ENCODE results near the gene ELANE.

ELANE gene

DNA sequence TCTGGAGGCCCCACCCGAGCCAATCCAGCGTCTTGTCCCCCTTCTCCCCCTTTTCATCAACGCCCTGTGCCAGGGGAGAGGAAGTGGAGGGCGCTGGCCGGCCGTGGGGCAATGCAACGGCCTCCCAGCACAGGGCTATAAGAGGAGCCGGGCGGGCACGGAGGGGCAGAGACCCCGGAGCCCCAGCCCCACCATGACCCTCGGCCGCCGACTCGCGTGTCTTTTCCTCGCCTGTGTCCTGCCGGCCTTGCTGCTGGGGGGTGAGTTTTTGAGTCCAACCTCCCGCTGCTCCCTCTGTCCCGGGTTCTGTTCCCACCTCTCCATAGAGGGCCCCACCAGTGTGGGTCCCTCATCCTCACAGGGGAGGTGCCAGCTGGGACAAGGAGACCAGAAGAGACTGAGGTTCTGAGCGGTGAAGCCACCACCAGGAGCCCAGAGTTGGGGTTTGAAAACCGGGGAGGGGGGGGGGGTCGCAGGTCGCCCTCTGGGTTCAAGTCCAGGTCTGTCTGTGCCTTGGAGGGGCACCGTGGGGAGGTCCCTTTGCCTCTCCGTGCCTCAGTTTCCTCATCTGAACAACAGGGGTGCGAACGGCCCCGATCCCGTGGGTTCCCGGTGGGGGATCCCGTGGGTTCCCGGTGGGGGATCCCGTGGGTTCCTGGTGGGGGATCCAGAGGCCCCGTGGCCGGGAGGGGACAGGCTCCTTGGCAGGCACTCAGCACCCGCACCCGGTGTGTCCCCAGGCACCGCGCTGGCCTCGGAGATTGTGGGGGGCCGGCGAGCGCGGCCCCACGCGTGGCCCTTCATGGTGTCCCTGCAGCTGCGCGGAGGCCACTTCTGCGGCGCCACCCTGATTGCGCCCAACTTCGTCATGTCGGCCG lies at the start of gene ELANE:
Gene ELANE, plus strand, starts transcription at position 168 of the 878 bp plus-strand sequence. Its CDS starts 26 bp downstream, at position 194.
- DNase-seq (ENCODE audit: low read depth, low spot score) = no peak

DNA sequence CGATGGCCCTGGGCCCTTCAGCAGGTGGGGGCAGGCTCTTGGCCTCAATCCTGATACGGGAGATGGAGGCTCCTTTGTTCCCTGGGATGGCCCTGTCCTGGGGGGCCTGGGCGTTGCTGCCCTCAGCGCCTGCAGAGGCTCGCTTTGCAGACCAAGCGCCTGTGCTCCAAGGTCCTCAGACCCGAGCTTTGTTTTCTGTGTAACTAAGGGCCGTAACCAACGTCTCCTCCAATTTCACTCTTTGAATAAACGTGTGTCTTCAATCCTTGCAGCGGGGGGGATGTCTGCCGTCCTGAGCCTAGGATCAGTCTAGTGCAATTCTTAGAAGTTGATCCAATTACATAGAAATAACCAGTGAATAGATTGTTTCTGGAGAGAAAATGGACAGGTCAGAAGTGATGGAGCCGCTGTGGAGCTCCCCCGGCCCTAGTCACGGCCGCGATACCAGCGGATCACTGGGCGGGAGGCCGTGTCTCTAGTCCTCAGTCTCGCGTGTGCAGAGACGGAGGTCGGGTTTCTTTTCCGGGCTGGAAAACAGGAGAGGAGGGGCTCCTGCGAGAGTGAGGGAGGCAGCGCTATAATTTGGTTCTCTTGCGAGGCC lies 49.5 kb upstream of the ELANE start:
- DNase-seq (ENCODE audit: low read depth, low spot score) = no peak

DNA sequence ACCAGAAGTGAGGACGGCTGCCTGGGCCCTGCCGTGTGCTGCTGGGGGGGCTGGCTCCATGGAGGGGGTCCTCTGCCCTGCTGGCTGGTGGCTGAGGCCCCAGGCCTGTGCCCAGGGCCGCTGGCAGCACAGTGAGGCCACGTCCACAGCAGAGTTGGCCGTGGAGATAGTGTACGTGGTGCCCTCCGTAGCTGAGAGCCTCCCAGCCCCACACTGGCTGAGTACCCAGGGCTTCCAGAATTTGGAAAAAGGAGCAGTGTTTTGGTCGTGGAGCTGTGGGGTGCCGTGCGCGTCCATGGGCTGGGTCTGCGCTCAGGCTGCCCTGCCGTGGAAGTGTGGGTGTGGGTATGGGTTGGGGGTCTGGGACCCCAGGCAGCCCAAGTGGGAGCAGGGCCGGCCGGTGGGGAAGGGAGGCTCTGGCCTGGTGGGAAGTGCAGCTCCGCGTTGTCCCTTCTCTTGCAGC lies 49.0 kb upstream of the ELANE start:
- DNase-seq (ENCODE audit: low read depth, low spot score) = no peak

DNA sequence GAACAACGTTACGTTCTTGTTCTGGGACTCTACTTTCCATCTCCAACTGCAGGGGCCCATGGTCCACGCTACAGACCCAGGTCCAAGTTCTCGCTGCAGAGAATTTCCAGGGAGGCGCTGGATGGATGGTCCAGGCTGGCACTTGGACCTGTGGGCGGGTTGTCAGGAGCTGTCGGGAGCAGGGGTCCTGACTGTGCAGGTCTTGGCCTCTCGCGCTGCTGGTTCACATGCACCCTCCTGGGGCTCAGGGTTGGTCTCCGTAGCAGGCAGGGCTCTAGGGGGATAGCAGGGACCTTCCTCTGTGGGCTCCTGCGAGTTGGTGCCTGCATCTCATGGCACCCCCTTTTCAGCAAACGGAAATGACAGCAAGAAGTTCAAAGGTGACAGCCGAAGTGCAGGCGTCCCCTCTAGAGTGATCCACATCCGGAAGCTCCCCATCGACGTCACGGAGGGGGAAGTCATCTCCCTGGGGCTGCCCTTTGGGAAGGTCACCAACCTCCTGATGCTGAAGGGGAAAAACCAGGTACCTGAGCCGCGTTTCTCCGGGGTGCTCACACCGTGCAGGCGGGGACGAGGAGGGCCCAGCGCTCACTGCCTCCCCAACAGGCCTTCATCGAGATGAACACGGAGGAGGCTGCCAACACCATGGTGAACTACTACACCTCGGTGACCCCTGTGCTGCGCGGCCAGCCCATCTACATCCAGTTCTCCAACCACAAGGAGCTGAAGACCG lies 48.3 kb upstream of the ELANE start:
- no peak for DNase-seq (ENCODE audit: low read depth, low spot score)

DNA sequence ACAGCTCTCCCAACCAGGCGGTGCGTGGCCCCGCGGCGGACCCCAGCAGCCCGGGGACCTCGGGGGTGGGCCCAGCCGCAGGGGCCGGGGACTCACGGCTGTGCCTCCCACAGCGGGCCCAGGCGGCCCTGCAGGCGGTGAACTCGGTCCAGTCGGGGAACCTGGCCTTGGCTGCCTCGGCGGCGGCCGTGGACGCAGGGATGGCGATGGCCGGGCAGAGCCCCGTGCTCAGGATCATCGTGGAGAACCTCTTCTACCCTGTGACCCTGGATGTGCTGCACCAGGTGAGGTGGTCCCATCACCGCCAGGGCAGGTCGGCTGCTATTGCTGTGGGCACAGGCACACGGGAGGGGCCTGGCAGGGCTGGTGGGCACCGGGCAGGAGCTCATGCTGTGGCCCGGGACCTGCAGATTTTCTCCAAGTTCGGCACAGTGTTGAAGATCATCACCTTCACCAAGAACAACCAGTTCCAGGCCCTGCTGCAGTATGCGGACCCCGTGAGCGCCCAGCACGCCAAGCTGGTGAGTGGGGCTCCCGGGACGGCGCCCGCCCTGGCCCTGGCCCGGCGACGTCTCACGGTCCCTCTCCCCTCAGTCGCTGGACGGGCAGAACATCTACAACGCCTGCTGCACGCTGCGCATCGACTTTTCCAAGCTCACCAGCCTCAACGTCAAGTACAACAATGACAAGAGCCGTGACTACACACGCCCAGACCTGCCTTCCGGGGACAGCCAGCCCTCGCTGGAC lies 47.5 kb upstream of the ELANE start:
- DNase-seq (ENCODE audit: low read depth, low spot score) = no peak

DNA sequence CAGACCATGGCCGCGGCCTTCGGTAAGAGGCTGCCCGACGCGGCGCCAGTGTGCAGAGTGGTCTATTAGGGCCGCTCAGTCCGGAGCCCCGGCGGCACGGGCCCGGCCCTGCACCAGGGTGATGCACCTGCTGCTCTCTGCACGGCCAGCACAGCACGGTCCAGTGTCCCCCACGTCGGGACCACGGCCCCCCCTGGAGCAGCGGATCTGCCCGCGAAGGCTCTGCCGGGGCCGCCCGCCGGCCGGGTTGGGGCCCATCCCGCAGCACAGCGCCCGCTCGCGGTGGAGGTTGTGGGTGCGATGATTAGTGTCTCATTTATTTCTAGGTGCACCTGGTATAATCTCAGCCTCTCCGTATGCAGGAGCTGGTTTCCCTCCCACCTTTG lies 46.9 kb upstream of the ELANE start:
- DNase-seq (ENCODE audit: low read depth, low spot score) = no peak

DNA sequence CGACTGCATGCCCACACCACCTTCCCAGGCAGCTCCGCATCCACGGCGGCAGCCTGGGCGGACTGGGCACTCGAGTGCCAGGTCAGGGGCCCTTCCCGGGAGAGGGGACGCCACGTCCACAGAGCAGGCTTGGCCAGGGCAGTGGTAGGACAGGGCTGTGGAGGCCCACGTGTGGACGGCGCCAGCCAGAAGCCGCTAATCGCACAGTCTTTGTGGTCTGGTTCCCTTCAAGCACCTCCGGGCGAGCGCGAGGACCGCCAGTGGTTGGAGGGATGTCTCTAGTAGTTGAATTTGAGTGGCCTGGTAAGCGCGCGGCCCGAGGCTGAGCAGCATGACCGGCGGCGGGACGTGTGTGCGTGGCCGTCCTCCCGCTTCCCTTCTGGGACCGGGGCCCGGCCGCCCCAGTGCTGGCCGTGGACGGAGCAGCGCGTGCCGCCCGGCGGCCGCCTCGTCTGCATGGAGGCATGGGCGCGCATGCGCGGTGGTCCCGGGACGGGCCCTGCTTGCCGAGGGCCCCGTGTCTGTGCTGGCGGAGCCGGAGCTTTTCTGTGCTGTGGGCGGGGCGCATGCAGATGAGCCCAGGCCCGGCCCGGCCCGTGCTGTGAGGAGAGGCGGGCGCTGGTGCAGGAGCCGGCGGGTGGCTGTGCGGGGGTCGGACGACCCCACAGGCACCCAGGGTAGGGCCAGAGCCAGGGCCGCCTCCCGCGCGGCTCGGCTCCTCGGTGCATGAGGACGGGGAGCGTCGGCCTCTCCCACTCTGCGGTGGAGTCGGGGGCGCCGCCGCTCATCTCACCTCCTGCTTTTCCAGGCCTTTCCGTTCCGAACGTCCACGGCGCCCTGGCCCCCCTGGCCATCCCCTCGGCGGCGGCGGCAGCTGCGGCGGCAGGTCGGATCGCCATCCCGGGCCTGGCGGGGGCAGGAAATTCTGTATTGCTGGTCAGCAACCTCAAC lies 46.2 kb upstream of the ELANE start:
- no peak for DNase-seq (ENCODE audit: low read depth, low spot score)

DNA sequence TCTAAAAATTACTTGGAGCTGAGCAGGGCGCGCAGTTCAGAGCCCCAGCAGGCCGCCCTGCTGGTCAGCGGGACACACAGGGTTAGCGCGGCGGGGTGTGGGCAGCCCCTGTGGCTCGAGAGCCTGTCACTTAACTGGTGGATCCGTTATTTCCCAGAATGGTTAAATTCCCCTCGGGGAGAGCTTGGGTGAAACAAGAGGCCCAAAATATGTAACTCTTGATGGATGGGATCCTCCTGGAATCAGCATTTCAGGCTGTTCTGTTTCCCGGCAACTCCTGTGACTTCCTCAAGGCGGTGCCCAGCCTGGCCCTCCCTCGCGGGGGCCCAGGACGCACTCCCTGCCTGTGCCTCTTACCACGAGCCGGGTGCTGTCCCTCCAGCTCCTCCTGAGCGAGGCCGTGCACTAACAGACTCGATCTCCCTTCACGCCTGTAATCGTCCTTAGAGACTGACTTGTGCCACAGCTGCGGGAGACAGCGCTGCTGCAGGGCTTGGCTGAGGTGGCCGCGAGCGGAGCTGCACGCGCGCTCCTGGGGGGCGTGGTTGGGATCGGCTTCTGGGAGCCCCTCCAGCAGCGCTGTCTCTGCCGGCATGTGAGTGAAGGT lies 45.2 kb upstream of the ELANE start:
- no peak for DNase-seq (ENCODE audit: low read depth, low spot score)

DNA sequence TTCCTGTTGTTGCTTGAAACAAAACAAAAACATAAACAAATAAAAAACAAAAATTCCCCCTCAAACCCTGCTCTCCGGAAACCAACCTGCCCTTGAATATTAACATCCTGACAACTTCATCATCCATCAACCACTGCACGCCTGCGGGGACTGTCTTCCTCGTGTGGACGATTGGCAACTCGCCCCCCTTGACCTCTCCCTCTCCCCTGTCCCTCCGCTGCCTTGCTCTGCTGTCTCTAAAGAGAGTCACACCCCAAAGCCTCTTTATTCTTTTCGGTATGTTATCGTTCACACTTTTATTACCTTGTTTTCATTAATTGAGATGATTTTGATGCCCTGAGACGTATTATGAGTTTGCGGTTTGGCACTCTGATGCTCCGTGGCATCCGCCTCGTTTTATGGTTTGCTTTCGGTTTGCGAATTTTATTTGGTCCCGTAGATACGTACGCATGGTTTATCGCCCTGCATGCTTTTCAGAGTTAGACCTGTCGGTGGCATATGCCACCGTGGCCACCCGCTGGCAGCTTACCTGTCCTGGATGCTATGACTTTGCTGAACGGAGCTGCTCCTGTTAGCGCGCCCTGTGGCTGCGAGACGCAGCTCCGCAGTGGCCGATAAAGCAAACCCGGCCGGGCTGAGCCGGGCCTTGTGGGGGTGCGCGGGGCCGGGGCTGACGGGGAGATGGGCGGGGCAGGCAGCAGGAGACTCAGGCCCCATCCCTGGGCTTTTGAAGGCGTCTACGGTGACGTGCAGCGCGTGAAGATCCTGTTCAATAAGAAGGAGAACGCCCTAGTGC lies 44.3 kb upstream of the ELANE start:
- no peak for DNase-seq (ENCODE audit: low read depth, low spot score)

DNA sequence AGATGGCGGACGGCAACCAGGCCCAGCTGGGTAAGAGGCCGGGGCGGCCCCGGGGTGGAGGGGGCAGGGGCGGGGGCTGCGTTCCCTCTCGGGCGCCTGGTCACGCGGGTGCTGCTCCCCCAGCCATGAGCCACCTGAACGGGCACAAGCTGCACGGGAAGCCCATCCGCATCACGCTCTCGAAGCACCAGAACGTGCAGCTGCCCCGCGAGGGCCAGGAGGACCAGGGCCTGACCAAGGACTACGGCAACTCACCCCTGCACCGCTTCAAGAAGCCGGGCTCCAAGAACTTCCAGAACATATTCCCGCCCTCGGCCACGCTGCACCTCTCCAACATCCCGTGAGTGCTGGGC lies 43.7 kb upstream of the ELANE start:
- DNase-seq (ENCODE audit: low read depth, low spot score) = no peak

DNA sequence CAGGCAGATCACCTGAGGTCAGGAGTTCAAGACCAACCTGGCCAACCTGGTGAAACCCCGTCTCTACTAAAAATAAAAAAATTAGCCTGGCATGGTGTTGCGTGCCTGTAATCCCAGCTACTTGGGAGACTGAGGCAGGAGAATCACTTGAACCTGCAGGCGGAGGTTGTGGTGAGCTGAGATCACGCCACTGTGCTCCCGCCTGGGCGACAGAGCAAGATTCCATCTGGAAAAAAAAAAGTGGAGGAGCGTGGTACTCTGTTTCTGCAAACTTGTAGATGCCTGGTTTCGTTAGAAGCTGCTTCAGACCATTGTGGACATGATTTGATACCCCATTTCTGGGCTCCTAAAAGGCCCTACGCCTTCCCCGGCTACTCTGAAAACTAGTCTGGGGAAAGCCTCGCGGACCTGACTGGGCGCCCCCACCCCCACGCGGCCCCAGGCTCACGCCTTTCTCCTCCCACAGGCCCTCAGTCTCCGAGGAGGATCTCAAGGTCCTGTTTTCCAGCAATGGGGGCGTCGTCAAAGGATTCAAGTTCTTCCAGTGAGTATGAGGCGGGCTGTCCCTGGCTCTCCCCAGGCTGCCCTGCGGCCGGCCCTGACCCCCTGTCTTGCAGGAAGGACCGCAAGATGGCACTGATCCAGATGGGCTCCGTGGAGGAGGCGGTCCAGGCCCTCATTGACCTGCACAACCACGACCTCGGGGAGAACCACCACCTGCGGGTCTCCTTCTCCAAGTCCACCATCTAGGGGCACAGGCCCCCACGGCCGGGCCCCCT lies 41.8 kb upstream of the ELANE start:
- DNase-seq (ENCODE audit: low read depth, low spot score) = no peak

DNA sequence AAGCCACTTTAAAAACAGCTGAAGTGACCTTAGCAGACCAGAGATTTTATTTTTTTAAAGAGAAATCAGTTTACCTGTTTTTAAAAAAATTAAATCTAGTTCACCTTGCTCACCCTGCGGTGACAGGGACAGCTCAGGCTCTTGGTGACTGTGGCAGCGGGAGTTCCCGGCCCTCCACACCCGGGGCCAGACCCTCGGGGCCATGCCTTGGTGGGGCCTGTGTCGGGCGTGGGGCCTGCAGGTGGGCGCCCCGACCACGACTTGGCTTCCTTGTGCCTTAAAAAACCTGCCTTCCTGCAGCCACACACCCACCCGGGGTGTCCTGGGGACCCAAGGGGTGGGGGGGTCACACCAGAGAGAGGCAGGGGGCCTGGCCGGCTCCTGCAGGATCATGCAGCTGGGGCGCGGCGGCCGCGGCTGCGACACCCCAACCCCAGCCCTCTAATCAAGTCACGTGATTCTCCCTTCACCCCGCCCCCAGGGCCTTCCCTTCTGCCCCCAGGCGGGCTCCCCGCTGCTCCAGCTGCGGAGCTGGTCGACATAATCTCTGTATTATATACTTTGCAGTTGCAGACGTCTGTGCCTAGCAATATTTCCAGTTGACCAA lies 41.1 kb upstream of the ELANE start:
- DNase-seq (ENCODE audit: low read depth, low spot score) = no peak

DNA sequence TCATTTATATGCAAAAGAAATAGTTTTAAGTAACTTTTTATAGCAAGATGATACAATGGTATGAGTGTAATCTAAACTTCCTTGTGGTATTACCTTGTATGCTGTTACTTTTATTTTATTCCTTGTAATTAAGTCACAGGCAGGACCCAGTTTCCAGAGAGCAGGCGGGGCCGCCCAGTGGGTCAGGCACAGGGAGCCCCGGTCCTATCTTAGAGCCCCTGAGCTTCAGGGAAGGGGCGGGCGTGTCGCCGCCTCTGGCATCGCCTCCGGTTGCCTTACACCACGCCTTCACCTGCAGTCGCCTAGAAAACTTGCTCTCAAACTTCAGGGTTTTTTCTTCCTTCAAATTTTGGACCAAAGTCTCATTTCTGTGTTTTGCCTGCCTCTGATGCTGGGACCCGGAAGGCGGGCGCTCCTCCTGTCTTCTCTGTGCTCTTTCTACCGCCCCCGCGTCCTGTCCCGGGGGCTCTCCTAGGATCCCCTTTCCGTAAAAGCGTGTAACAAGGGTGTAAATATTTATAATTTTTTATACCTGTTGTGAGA lies 40.5 kb upstream of the ELANE start:
- no peak for DNase-seq (ENCODE audit: low read depth, low spot score)

DNA sequence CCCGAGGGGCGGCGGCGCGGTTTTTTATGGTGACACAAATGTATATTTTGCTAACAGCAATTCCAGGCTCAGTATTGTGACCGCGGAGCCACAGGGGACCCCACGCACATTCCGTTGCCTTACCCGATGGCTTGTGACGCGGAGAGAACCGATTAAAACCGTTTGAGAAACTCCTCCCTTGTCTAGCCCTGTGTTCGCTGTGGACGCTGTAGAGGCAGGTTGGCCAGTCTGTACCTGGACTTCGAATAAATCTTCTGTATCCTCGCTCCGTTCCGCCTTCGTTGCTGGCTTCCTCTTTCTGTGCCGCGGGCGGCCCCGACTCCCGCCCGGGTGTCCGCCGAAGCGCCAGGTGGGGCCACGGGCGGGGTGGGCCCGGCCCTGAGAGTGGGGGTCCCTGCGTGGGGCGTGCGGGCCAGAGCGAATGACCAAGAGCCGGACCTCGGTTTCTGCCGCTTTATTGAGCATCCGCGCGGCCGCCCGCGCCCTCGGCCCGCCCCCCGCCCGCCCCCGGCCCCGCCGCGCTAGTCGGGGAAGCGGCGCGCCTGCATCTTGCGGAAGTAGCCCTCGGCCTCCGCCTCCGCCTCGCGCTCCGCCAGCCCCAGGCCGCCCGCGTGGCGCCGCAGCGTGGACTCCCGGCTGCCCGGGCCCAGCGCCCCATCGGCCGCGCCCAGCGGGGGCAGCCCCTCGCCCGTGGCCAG lies 39.9 kb upstream of the ELANE start:
- DNase-seq (ENCODE audit: low read depth, low spot score) = no peak

DNA sequence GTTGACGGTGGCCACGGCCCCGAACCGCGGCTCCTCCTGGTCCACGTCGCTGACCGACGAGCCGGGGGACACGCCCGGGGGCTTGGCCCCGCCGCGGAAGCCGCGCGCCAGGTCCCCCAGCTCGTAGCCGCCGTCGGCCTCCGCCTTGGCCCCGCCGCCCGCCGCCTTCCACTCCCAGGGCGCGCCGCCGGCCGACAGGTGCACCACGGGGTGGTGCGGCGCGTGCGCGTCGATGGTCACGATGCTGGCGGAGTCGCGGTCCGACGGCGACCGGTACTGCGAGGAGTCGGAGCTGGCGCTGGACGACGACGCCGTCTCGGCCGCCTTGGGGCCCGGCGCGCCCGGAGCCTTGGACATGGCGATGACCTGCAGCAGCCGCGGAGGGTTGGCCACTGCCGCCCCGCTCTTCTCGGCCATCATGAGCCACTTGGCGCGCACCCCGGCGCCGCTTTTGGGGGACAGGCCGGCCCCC lies 39.3 kb upstream of the ELANE start:
- no peak for DNase-seq (ENCODE audit: low read depth, low spot score)

DNA sequence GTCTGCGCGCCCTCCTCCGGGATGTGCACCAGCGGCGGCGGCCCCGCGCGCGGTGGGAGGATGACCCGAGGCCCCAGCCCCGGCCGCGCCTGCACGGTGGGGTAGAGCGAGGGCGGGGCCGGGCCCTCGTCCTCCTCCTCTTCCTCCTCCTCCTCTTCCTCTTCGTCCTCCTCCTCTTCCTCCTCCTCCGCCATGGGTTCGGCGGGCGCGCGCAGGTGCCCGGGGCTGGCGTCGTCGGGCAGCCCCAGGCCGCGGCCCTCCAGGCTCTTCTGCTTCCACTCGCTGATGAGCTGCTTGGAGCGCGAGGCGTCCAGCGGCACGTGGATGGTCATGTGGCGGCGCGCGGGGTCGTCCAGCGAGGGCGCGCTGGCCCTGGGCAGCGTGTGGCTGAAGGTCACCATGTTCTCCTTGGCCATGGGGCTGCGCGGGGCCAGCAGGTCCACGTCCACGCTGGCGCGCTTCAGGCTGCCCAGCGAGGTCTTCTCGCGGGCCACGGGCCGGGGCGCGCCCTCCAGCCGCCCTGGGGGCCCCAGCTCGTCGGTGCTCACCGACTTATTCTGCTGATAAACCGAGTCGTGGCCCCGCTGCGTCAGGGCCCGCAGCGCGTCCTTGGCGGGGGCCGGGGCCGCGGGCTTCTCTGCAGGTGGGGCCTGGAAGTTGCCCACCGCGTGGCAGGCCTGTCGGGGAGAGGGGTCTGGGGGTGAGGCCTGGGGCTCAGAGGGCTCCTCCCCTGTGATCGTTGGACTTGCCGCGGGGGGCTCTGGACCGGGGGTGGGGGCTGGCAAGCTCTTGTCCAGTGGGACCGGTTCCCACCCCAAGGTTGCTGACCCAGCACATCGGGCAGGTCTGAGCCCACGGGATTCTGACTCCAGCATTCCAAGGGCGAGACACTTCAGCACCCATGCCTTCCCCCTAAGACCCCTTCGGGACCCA lies 38.6 kb upstream of the ELANE start:
- no peak for DNase-seq (ENCODE audit: low read depth, low spot score)

Data from activated CD4-positive, CD25-positive, alpha-beta regulatory T cell treated with anti-CD3 and anti-CD28 coated beads, Interleukin-2, amount 50 U/mL, for 16 hours (primary cell).